Right atrium auricular region (tissue), 2 donors: ENCODE measurements around the gene AMPD1. TPM values are rescaled to one million over a fixed set of nuclear protein-coding genes. Genes with fewer than 3 reads are reported as not detected.

Experiments
- DNase-seq: peaks from one replicate; pipeline ENCODE4 v3.0.0-alpha.2; 2019; ENCODE audit warnings: low spot score
- H3K27ac ChIP-seq, 2 donors: fragments of 200-600 bp; sonication (generic); 1 replicate in 1 of 2; 2 replicates in 1 of 2; pipeline ENCODE4 v1.5.1; 2016 to 2019
- H3K27me3 ChIP-seq, 2 donors: fragments of 200-600 bp; sonication (generic); one replicate each; pipeline versions ENCODE4 v1.5.1 to v1.6.0; 2017 to 2019
- H3K36me3 ChIP-seq: fragments of 200-600 bp; sonication (generic); one replicate; pipeline ENCODE4 v1.5.1; 2016
- H3K4me1 ChIP-seq, 2 donors: fragments of 200-600 bp; sonication (generic); one replicate each; pipeline versions ENCODE4 v1.5.1 to v1.6.0; 2017 to 2019
- H3K4me3 ChIP-seq, 2 donors: fragments of 200-600 bp; sonication (generic); 1 replicate in 1 of 2; 2 replicates in 1 of 2; pipeline ENCODE4 v1.5.1; 2017 to 2019; ENCODE audit warnings: mild to moderate bottlenecking in 1 of 2, moderate library complexity in 1 of 2
- H3K9me3 ChIP-seq, 2 donors: fragments of 200-600 bp; sonication (generic); one replicate each; pipeline ENCODE4 v1.5.1; 2019
- total RNA-seq, 2 donors: library from RNA; depleted of rRNA; stranded (reverse); fragments of >200 nt; gene quantifications; one replicate each; pipeline ENCODE4 v1.1.0, GENCODE V29; 2016
- TF ChIP-seq, protein P1 (sequence below), 2 donors: fragments of 200-600 bp; sonication (generic); IDR thresholded peaks; one replicate each; pipeline ENCODE4 v1.5.1; 2019; ENCODE audit warnings: antibody characterized with exemption in 2 of 2

Gene AMPD1
- total RNA-seq, 2 donors from 2014 or later, result not detected

DNA sequence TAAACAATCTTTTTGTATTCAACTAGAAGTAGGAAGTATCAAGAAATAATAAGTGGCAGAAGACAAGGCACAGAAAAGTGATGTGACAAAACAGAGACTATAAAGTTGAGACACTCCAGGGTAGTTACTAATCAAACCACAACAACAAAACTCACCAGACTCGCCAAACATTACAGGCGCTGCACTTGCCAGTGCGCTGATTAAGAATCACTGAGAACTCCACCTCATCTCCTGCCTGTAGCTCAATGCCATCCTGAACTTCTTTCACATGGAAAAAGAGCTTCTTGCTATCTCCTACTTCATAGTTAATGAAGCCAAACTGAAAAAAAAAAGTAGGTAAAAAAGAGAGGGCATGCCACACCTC is 24.1 kb upstream of the AMPD1 start:
- Histone ChIP-seq H3K27ac (no peak overlapping the region), H3K9me3 (no peaks in the 10 kb centered on the region), H3K4me1 (peaks cover 0 to 26% of the 10 kb centered on the region in 2 donors), H3K4me3 (no peak overlapping the region), H3K27me3 (no peaks in the 10 kb centered on the region), H3K36me3 (peaks cover 71% of the 10 kb centered on the region)
- no peak for DNase-seq
- TF ChIP-seq, protein P1, sequence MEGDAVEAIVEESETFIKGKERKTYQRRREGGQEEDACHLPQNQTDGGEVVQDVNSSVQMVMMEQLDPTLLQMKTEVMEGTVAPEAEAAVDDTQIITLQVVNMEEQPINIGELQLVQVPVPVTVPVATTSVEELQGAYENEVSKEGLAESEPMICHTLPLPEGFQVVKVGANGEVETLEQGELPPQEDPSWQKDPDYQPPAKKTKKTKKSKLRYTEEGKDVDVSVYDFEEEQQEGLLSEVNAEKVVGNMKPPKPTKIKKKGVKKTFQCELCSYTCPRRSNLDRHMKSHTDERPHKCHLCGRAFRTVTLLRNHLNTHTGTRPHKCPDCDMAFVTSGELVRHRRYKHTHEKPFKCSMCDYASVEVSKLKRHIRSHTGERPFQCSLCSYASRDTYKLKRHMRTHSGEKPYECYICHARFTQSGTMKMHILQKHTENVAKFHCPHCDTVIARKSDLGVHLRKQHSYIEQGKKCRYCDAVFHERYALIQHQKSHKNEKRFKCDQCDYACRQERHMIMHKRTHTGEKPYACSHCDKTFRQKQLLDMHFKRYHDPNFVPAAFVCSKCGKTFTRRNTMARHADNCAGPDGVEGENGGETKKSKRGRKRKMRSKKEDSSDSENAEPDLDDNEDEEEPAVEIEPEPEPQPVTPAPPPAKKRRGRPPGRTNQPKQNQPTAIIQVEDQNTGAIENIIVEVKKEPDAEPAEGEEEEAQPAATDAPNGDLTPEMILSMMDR (IDR thresholded peaks at IDR 0.05), result no peak

DNA sequence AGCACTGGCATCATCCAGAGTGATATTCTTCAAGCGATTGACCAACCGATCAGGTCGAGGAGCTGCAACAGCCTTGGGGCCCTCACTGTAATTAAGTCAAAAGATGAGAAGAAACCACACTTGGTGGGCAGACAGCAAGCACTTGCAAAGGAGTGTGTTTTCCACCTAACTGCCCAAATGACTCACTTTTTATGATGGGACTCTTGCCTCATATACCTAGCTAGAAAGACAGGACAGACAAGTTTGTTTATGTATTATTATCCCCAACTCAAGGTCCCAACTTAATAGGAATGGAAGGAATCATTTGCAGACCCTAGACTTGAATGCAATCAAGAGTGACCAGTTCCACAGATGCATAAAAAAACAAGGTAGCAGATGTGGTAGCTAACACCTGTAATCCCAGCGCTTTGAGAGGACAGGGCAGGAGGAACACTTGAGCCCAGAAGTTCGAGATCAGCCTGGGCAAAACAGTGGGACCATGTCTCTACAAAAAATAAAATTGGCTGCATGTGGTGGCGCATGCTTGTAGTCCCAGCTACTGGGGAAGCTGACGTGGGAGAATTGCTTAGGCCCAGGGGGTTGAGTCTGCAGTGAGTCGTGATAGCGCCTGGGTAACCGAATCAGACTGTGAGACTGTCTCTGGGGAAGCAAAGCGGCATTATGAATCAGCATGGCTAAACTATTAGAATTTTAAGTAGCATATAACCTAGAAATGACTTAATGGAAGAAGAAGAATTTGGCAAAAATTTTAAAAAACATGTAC is 23.5 kb upstream of the AMPD1 start:
- TF ChIP-seq, protein P1 (IDR thresholded peaks at IDR 0.05), result no peak
- no peak for DNase-seq
- H3K4me1 ChIP-seq, result peaks cover 0 to 26% of the 10 kb centered on the region in 2 donors
- no peaks in the 10 kb centered on the region for H3K9me3 ChIP-seq
- H3K4me3 ChIP-seq, result no peak overlapping the region
- H3K27ac ChIP-seq, result no peak overlapping the region
- H3K27me3 ChIP-seq, result no peaks in the 10 kb centered on the region
- peaks cover 65% of the 10 kb centered on the region for H3K36me3 ChIP-seq

DNA sequence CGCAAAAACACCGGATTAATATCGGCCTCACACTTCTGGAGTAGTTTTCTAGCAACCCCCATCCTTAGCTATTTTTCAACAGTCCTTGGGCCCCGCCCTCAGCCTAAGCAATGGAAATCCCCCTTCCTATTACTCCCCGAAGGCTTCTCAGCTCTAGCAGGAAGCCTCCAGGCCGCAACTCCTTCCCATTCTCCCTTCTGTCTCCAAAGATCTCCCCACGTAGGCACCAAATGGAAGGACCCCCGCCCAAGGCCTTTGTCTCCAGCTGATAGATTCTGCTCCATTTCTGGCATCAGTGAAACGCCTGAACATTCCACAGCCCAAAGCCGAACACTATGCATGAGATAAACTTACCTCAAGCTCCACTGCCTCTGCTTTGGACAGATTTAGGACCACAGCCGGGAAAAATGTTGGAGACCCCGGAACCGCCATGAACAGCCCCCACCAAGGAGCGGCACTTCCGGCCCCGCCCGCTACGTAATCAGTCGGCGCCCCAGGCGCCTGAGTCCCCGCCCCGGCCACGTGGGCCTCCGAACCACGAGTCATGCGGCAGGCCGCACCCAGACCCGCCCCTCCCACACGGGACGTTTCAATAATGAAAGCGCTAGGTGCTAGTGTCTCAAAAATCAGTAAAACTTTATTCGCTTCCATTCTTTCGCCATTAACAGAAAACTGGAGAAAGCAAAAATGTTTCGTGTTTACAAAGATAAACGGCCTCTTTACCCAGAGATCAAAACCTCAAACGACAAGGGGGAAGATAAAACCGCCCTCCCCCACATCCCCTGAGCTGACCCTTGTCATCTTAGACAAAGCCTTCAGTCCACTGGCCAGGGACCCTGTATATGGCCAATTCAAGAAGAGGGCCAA is 21.2 kb upstream of the AMPD1 start, which contains the start of gene NRAS:
NRAS (minus strand) TSS at position 468 of the 867 bp plus-strand sequence. CDS start 611 bp downstream, outside the sequence.
- H3K4me1 ChIP-seq, result peaks cover 0 to 21% of the 10 kb centered on the region in 2 donors
- peak within 1 kb of the TSS; percentile 72 to 81 for H3K4me3 ChIP-seq
- DNase-seq, result peak; percentile 94
- no peaks in the 10 kb centered on the region for H3K27me3 ChIP-seq
- peak within 1 kb of the TSS; percentile 83 to 87 for H3K27ac ChIP-seq
- TF ChIP-seq, protein P1 (IDR thresholded peaks at IDR 0.05), result no peak
- H3K36me3 ChIP-seq, result peaks cover 59% of the 10 kb centered on the region
- H3K9me3 ChIP-seq, result no peaks in the 10 kb centered on the region

DNA sequence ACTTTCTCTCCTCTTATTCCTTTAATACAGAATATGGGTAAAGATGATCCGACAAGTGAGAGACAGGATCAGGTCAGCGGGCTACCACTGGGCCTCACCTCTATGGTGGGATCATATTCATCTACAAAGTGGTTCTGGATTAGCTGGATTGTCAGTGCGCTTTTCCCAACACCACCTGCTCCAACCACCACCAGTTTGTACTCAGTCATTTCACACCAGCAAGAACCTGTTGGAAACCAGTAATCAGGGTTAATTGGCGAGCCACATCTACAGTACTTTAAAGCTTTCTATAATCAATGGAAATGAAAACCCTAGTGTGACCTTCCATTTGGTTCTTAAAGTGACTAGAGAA is 20.6 kb upstream of the AMPD1 start:
- TF ChIP-seq, protein P1 (IDR thresholded peaks at IDR 0.05), result no peak
- DNase-seq, result no peak
- Histone ChIP-seq H3K9me3 (no peaks in the 10 kb centered on the region), H3K27me3 (no peaks in the 10 kb centered on the region), H3K4me3 (peak overlapping the region; percentile 72 to 81), H3K27ac (peak overlapping the region; percentile 83 to 87), H3K4me1 (peaks cover 0 to 21% of the 10 kb centered on the region in 2 donors), H3K36me3 (peaks cover 59% of the 10 kb centered on the region)

DNA sequence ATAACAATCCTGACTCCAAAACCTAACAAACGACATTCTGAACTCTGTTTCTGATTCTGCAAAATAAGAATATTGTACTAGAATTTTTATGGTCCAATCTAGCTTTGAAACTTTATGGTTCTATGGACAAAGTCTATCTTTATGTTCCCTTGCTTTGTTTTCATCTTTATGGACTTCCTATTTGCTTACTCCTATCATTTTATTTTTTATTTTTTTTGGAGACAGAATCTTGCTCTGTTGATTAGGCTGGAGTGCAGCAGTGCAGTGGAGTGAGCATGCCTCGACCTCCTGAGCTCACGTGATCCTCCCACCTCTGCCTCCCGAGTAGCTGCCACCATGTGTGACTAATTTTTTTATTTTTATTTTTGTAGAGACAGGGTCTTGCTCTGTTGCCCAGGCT is 17.6 kb upstream of the AMPD1 start:
- no peaks in the 10 kb centered on the region for H3K27me3 ChIP-seq
- peaks cover 56% of the 10 kb centered on the region for H3K36me3 ChIP-seq
- H3K9me3 ChIP-seq, result no peaks in the 10 kb centered on the region
- no peak overlapping the region for H3K4me3 ChIP-seq
- peaks cover 0 to 21% of the 10 kb centered on the region in 2 donors for H3K4me1 ChIP-seq
- TF ChIP-seq, protein P1 (IDR thresholded peaks at IDR 0.05), result no peak
- no peak for DNase-seq
- no peak overlapping the region for H3K27ac ChIP-seq
